HL-60 (cell line): ENCODE measurements around the gene C22orf31.

ENCODE experiments used
- DNase-seq, 2 experiments: peaks; one replicate each; pipeline ENCODE4 v3.0.0-alpha.2; 2010 to 2020; ENCODE audit warnings: low read depth in 1 of 2, low spot score in 1 of 2
- H3K27ac ChIP-seq: fragments of 250-450 bp; sonication (Bioruptor Pico); replicated peaks from 2 replicates; pipeline ENCODE4 v1.5.1; 2020; ENCODE audit warnings: mild to moderate bottlenecking, moderate library complexity
- H3K27me3 ChIP-seq: fragments of 250-450 bp; sonication (Bioruptor Pico); 2 replicates; pipeline ENCODE4 v1.5.1; 2021; ENCODE audit warnings: mild to moderate bottlenecking, moderate library complexity; ENCODE audit not compliant: insufficient read depth, poor library complexity, severe bottlenecking
- H3K4me3 ChIP-seq: replicated peaks from 2 replicates; pipeline ENCODE4 v1.5.1; 2011; ENCODE audit warnings: mild to moderate bottlenecking, control low read depth, low read length; ENCODE audit not compliant: insufficient read depth
- GABPA ChIP-seq: IDR thresholded peaks from 2 replicates; pipeline ENCODE4 v1.6.1; 2012; ENCODE audit warnings: low read depth
- POLR2AphosphoS5 ChIP-seq: IDR thresholded peaks from 2 replicates; pipeline ENCODE4 v1.6.1; 2012; ENCODE audit warnings: low read depth
- REST ChIP-seq: IDR thresholded peaks from 2 replicates; pipeline ENCODE4 v1.6.1; 2012; ENCODE audit warnings: low read depth; ENCODE audit not compliant: insufficient replicate concordance
- SPI1 ChIP-seq: IDR thresholded peaks from 2 replicates; pipeline ENCODE4 v1.6.1; 2012; ENCODE audit warnings: low read depth, mild to moderate bottlenecking, borderline replicate concordance
- TF ChIP-seq, protein P1 (sequence below): IDR thresholded peaks from one replicate; pipeline ENCODE4 v1.5.1; 2011; ENCODE audit warnings: low read length, control low read depth, inconsistent platforms; ENCODE audit not compliant: insufficient read depth

Gene C22orf31

GRCh38 chr22:29103121-29103520, 41.5 kb upstream of the C22orf31 start:
- no peaks in the 10 kb centered on the region for H3K27me3 ChIP-seq
- DNase-seq: no peak

DNA sequence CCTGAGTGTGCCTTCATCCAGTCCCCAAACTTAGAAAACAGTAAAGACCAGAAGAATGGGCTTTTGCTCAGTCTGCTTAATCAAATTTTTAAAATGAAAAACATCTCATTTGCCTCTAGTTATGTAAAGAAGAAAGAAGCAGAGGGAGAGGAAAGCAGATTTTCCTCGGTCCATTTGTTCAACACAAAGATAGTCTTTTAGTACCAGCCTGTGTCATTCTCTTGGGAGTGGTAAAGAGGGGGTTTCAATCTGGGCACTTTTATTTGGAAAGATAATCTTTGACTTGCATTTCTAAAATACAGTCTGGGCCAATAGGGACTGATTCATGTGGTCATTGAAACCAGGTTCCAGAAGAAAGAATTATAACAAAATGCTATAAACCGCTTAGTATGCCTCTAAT, 40.7 kb upstream of the C22orf31 start:
- no peak for DNase-seq
- TF ChIP-seq, protein P1, sequence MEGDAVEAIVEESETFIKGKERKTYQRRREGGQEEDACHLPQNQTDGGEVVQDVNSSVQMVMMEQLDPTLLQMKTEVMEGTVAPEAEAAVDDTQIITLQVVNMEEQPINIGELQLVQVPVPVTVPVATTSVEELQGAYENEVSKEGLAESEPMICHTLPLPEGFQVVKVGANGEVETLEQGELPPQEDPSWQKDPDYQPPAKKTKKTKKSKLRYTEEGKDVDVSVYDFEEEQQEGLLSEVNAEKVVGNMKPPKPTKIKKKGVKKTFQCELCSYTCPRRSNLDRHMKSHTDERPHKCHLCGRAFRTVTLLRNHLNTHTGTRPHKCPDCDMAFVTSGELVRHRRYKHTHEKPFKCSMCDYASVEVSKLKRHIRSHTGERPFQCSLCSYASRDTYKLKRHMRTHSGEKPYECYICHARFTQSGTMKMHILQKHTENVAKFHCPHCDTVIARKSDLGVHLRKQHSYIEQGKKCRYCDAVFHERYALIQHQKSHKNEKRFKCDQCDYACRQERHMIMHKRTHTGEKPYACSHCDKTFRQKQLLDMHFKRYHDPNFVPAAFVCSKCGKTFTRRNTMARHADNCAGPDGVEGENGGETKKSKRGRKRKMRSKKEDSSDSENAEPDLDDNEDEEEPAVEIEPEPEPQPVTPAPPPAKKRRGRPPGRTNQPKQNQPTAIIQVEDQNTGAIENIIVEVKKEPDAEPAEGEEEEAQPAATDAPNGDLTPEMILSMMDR: no peak
- no peak for TF ChIP-seq GABPA
- no peak for TF ChIP-seq SPI1
- no peak for TF ChIP-seq REST
- TF ChIP-seq POLR2AphosphoS5: no peak
- Histone ChIP-seq H3K4me3 (no peak overlapping the region), H3K27me3 (no peaks in the 10 kb centered on the region), H3K27ac (no peak overlapping the region)

More at GRCh38 chr22:29103121-29103520, 41.5 kb upstream of the C22orf31 start:
- Histone ChIP-seq H3K27ac (no peak overlapping the region), H3K4me3 (no peak overlapping the region)
- no peak for TF ChIP-seq REST
- TF ChIP-seq, protein P1: no peak
- TF ChIP-seq SPI1: no peak
- no peak for TF ChIP-seq POLR2AphosphoS5
- no peak for TF ChIP-seq GABPA

DNA sequence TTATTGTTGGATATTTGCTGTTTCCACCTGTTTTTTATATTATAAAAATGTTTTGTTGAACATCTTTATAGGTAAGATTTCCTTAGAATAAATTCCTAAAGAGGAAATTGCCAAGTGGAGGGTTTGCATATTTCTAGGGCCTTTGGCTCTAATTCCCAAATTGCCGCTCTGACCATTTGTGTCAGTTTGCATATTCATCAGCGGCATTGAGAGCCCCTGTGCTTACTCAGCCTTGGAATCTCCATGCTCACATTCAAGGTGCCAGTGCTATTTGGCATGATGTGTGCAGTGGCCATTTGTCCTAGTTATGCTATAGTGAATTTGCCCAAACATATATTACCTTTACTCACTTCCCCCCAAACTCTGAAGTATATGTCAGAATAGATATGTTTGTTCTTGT, 36.7 kb upstream of the C22orf31 start:
- H3K4me3 ChIP-seq: no peak overlapping the region
- no peak for DNase-seq
- TF ChIP-seq REST: no peak
- no peak for TF ChIP-seq GABPA
- TF ChIP-seq POLR2AphosphoS5: no peak
- TF ChIP-seq, protein P1: no peak
- TF ChIP-seq SPI1: no peak
- no peaks in the 10 kb centered on the region for H3K27me3 ChIP-seq
- no peak overlapping the region for H3K27ac ChIP-seq
